ENCODE data around the gene CTNNA3.

DNA sequence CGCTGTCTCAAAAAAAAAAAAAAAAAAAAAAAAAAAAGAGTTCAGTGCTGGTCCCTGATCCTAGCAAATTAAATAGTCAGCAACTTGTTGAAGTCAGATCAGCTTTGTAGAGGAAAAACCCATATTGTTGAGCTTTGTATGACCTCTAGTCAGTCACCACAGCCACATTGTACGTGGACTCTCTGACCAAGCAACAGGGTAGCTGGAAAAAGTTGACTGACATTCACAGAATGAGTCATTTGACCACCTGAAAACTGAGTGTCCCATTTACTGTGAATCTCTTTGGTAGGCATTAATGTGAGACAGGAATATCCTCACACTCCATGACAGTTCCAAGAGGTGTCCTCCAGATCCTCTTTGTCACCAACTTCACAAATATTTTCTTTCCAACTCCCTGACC lies 399.1 kb downstream of the CTNNA3 start:
- TF ChIP-seq CHD1 (IDR thresholded peaks at IDR 0.05; ENCODE audit: low read depth, low read length) (no peak), CTCF (conservative IDR thresholded peaks at IDR 0.05; ENCODE audit: low read depth, low read length) (no peak), POLR2A (IDR thresholded peaks at IDR 0.05; ENCODE audit: low read depth, low read length) (no peak)
